Activated T-cell treated with anti-CD3 and anti-CD28 coated beads, Interleukin-2, amount 50 U/mL, for 1 hour (primary cell): ENCODE results near the gene FGF2.
"Not testable (repeated sequence)": the region's sequence is repeated elsewhere in the genome, so short reads cannot be mapped to it uniquely, and the experiment has no call there.

Experiments used
- DNase-seq: peaks from one replicate; pipeline ENCODE4 v3.0.0-alpha.2; 2020

Gene FGF2

GRCh38 chr4:122815248-122815647 is 11.4 kb upstream of the FGF2 start:
- no peak for DNase-seq

- no peak for DNase-seq
These were observed 10.2 kb upstream of the FGF2 start for GRCh38 chr4:122816476-122816875.

GRCh38 chr4:122819708-122820449 is 6.8 kb upstream of the FGF2 start:
- no peak for DNase-seq

GRCh38 chr4:122821092-122821491 is 5.5 kb upstream of the FGF2 start:
- no peak for DNase-seq

GRCh38 chr4:122822466-122822865 is 4.2 kb upstream of the FGF2 start:
- DNase-seq, result no peak

- DNase-seq, result no peak
These were observed 3.2 kb upstream of the FGF2 start for GRCh38 chr4:122823476-122823875.

- DNase-seq, result no peak
These were observed 2.0 kb upstream of the FGF2 start for GRCh38 chr4:122824616-122825015.

- DNase-seq, result no peak
These were observed 528 bp upstream of the FGF2 start for GRCh38 chr4:122826079-122826527.

- DNase-seq, result peak; percentile 32
These were observed 737 bp downstream of the FGF2 start for GRCh38 chr4:122827258-122827878.

- DNase-seq, result peak; percentile 20
These were observed 1.4 kb downstream of the FGF2 start for GRCh38 chr4:122827879-122828601.

GRCh38 chr4:122830426-122831095 is 3.9 kb downstream of the FGF2 start:
- DNase-seq, result no peak

GRCh38 chr4:122831515-122832196 is 5.0 kb downstream of the FGF2 start:
- DNase-seq, result no peak

- no peak for DNase-seq
These were observed 6.1 kb downstream of the FGF2 start for GRCh38 chr4:122832732-122833131.

GRCh38 chr4:122833999-122834398 is 7.4 kb downstream of the FGF2 start:
- DNase-seq, result no peak

- DNase-seq, result no peak
These were observed 10.3 kb downstream of the FGF2 start for GRCh38 chr4:122836941-122837340.

- no peak for DNase-seq
These were observed 11.4 kb downstream of the FGF2 start for GRCh38 chr4:122838034-122838433.

GRCh38 chr4:122842392-122842791 is 15.8 kb downstream of the FGF2 start:
- DNase-seq, result no peak

GRCh38 chr4:122842984-122843531 is 16.4 kb downstream of the FGF2 start:
- DNase-seq, result no peak

- DNase-seq, result not testable (repeated sequence)
These were observed 17.8 kb downstream of the FGF2 start for GRCh38 chr4:122844391-122844790.

GRCh38 chr4:122845066-122845465 is 18.4 kb downstream of the FGF2 start:
- no peak for DNase-seq

- no peak for DNase-seq
These were observed 19.1 kb downstream of the FGF2 start for GRCh38 chr4:122845760-122846159.

- DNase-seq, result no peak
These were observed 21.3 kb downstream of the FGF2 start for GRCh38 chr4:122847931-122848330.
